NT2/D1 (cell line): ENCODE measurements around the gene TCF4.

Experiments used
- DNase-seq: peaks from one replicate; pipeline ENCODE4 v3.0.0-alpha.2; 2011; ENCODE audit warnings: low read depth, low spot score
- H3K27me3 ChIP-seq: 2 replicates; pipeline ENCODE4 v1.6.0; 2011; ENCODE audit warnings: mild to moderate bottlenecking; ENCODE audit not compliant: insufficient read length, insufficient read depth
- H3K36me3 ChIP-seq: 2 replicates; pipeline ENCODE4 v1.6.1; 2011; ENCODE audit warnings: mild to moderate bottlenecking, low read length, mixed read lengths; ENCODE audit not compliant: insufficient read depth, insufficient read length
- H3K4me1 ChIP-seq: 2 replicates; pipeline ENCODE4 v1.5.1; 2011; ENCODE audit not compliant: insufficient read depth, insufficient read length
- H3K4me3 ChIP-seq: 2 replicates; pipeline ENCODE4 v1.5.1; 2011; ENCODE audit warnings: low read depth; ENCODE audit not compliant: insufficient read length
- H3K9ac ChIP-seq: 2 replicates; pipeline ENCODE4 v1.6.0; 2011; ENCODE audit warnings: low read depth; ENCODE audit not compliant: insufficient read length
- H3K9me3 ChIP-seq: 2 replicates; pipeline ENCODE4 v1.5.1; 2011; ENCODE audit warnings: mild to moderate bottlenecking, low read length; ENCODE audit not compliant: insufficient read depth
- SUZ12 ChIP-seq: IDR thresholded peaks from 2 replicates; pipeline ENCODE4 v1.6.1; 2011; ENCODE audit not compliant: insufficient read length, insufficient read depth; ENCODE audit errors: extremely low read depth
- YY1 ChIP-seq: IDR thresholded peaks from 2 replicates; pipeline ENCODE4 v1.6.1; 2011; ENCODE audit not compliant: insufficient read length, insufficient read depth
- ZNF274 ChIP-seq: IDR thresholded peaks from 2 replicates; pipeline ENCODE4 v1.6.1; 2011; ENCODE audit warnings: mild to moderate bottlenecking, low read depth, low read length

The TCF4 gene

DNA sequence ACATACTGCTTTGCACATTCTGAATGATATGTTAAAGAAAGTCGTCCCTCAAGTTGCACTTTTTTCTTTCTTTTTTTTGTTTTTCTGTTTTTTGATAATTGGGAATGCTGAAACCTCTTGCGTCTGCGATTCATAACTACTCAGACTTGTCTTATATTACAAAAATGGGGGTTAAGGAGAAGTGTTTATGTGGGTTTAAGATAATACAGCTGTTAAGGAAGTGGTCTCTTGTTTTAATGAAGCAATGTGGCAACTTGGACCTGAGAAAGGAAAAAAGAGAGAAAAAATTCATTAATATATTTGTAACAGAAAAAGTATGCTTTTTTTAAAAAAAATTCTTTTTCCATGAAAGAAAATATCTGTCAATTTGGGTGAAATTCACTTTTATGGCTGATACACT is 360.2 kb downstream of the TCF4 start:
- no peak for TF ChIP-seq YY1
- TF ChIP-seq SUZ12: no peak
- no peak for TF ChIP-seq ZNF274
- no peaks in the 10 kb centered on the region for H3K9me3 ChIP-seq
- H3K4me1 ChIP-seq: no peaks in the 10 kb centered on the region
- DNase-seq: no peak
- peaks cover 12% of the 10 kb centered on the region for H3K36me3 ChIP-seq
- H3K9ac ChIP-seq: no peak overlapping the region
- H3K4me3 ChIP-seq: no peak overlapping the region
- H3K27me3 ChIP-seq: no peaks in the 10 kb centered on the region

DNA sequence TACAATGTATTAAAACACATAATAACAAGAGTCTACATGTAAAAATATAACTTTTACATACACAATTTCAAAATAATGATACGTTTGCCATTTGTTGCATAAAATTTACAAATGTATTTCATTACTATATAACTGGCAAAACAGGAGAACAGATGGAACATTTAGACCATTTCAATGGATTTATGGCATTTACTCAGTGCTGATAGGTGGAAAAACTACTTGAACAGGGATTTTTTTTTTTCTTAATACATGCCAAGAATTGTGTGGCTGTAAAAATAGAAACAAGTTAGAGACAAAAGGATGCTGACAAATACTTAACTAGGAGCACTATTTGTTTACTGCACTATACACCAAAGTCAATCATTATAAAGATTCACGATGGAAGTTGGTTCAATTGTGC is 361.9 kb downstream of the TCF4 start:
- no peak for TF ChIP-seq ZNF274
- no peak for TF ChIP-seq YY1
- no peak for TF ChIP-seq SUZ12
- Histone ChIP-seq H3K4me1 (no peaks in the 10 kb centered on the region), H3K27me3 (no peaks in the 10 kb centered on the region), H3K9ac (no peak overlapping the region), H3K4me3 (no peak overlapping the region), H3K9me3 (no peaks in the 10 kb centered on the region), H3K36me3 (peaks cover 6% of the 10 kb centered on the region)
- DNase-seq: no peak

DNA sequence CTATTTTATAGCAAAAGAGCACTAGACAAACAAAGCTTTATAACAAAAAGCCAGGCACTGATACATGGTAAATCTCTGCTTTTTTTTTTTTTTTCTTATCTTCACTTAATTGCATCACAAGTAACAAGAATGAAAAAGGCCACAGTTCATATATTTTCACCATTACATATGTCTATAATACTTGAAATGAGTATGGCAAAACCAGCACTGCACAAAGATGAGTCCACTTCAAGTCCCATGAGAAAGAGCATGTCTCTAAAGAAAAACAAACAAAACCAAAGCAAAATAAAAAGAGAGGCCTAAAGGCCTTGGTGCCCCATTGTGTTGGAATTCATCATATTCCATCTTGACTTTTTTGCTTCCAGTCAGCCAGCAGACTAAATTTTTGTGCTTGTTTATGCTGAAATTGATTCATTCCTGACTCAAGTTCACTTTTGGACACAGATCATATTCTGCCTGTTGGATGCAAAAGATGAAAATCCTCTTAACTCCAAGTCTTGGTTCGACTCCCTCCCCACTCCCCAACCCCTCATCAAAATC is 363.8 kb downstream of the TCF4 start:
- no peak for DNase-seq
- Histone ChIP-seq H3K4me1 (no peaks in the 10 kb centered on the region), H3K4me3 (no peak overlapping the region), H3K9me3 (no peaks in the 10 kb centered on the region), H3K36me3 (peaks cover 4% of the 10 kb centered on the region), H3K27me3 (no peaks in the 10 kb centered on the region), H3K9ac (no peak overlapping the region)
- no peak for TF ChIP-seq YY1
- no peak for TF ChIP-seq SUZ12
- no peak for TF ChIP-seq ZNF274

DNA sequence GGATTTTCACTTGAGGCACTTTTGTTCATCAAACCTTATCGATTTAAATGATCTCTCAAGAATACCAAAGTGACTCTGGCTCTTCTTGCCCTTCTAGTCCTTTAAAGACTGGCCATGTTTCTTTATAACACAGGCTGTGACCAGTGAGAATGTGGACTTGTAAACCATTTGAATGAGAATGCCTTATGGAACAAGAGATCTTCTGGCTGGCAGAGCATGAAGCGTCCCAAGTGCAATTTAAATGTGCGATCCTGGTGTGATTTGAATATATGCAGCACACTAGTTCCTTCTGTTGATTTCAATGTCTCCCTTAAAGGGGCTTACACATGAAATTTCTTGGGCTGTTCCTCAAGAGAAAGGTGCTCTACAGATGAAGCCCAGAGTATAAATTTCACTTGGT is 366.4 kb downstream of the TCF4 start:
- Histone ChIP-seq H3K9ac (no peak overlapping the region), H3K27me3 (no peaks in the 10 kb centered on the region), H3K4me1 (no peaks in the 10 kb centered on the region), H3K9me3 (no peaks in the 10 kb centered on the region), H3K4me3 (no peak overlapping the region), H3K36me3 (no peaks in the 10 kb centered on the region)
- no peak for TF ChIP-seq ZNF274
- TF ChIP-seq SUZ12: no peak
- TF ChIP-seq YY1: no peak
- no peak for DNase-seq

DNA sequence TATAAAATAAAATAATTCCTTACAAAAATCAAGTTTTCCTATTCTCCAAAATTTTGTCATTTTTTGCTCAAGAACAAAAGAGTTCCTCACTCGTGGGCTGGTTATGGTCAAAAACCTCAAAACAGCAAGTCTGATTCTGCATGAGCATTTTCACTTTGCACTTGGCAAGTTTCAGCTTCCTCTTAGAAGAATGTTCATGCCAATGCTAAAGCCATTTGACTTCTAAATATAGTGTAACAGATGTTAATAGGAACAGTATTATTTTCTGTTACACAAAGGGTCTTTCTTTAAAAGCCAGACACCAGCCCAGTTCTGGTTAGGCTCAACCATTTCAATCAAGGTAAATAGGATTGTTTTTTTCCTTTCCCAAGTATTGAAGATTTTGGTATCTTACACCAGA is 367.5 kb downstream of the TCF4 start:
- Histone ChIP-seq H3K27me3 (no peaks in the 10 kb centered on the region), H3K9me3 (no peaks in the 10 kb centered on the region), H3K9ac (no peak overlapping the region), H3K4me3 (no peak overlapping the region), H3K36me3 (no peaks in the 10 kb centered on the region), H3K4me1 (no peaks in the 10 kb centered on the region)
- no peak for DNase-seq
- TF ChIP-seq YY1 (no peak), ZNF274 (no peak), SUZ12 (no peak)

DNA sequence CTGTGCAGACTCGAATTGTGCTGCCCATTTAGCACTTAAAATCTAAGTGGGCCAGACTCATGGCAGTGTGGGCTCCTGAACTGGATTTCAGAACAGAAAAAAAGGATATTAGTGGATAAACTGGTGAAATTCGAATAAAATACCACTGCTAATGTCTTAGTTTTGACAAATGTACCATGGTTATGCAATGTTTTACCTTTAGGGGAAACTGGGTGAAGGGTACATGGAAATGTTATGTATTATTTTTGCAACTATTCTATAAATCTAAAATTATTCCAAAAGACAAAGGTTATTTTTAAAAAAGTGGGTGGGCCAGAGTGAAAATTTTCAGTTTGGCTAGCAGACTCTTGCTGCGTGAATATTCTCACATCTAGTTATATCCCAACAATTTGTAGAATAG is 368.2 kb downstream of the TCF4 start:
- H3K36me3 ChIP-seq: no peaks in the 10 kb centered on the region
- no peaks in the 10 kb centered on the region for H3K9me3 ChIP-seq
- no peak overlapping the region for H3K9ac ChIP-seq
- H3K27me3 ChIP-seq: no peaks in the 10 kb centered on the region
- no peak for DNase-seq
- H3K4me1 ChIP-seq: no peaks in the 10 kb centered on the region
- no peak overlapping the region for H3K4me3 ChIP-seq
- TF ChIP-seq ZNF274 (no peak), YY1 (no peak), SUZ12 (no peak)

DNA sequence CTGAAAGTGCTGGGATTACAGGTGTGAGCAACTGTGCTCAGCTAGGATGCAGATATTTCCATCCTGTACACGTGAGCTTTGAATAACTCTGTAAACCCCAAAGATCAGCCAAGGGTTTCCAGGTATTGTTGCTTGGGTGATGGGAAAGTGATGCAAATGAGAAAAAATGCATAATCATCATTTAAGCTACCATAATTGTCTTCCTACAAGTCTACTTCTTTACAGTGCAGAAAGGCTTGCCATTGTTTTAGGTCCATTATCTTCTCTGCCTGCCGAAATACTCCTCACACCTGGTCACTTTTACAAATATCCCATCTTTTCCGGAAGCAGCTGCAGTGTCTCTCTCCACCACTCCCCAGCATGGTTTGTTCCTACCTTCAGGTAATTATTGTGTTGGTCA is 368.9 kb downstream of the TCF4 start:
- Histone ChIP-seq H3K27me3 (no peaks in the 10 kb centered on the region), H3K36me3 (no peaks in the 10 kb centered on the region), H3K4me1 (no peaks in the 10 kb centered on the region), H3K4me3 (no peak overlapping the region), H3K9ac (no peak overlapping the region), H3K9me3 (no peaks in the 10 kb centered on the region)
- DNase-seq: no peak
- no peak for TF ChIP-seq SUZ12

DNA sequence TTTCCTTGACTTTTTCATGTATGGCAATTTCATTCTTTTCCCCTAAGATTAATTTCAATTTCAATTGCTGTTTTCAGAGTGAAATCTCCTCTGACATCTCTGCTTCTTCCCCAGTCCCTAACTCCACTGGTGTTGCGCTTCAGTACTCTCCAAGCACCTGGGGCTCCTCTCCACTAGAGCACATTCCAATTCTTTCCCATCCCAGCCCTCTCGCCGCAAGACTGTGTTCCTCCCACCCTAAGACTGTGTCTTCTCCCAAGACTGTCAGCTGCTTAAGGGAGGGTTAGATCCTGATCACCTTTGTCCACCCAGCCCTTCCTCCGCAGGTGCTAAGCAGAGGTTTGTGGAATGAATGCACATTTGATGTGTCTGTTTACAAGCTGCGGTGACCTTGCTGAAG is 373.0 kb downstream of the TCF4 start:
- H3K4me3 ChIP-seq: no peak overlapping the region
- H3K27me3 ChIP-seq: no peaks in the 10 kb centered on the region
- H3K36me3 ChIP-seq: no peaks in the 10 kb centered on the region
- H3K4me1 ChIP-seq: no peaks in the 10 kb centered on the region
- TF ChIP-seq SUZ12 (no peak), YY1 (no peak), ZNF274 (no peak)
- no peak overlapping the region for H3K9ac ChIP-seq
- DNase-seq: no peak
- H3K9me3 ChIP-seq: no peaks in the 10 kb centered on the region
